Stimulated activated CD8-positive, alpha-beta memory T cell treated with anti-CD3 and anti-CD28 coated beads, Interleukin-7, amount 100 ng/mL, for 48 hours (primary cell): ENCODE results near the gene SOX9.

Experiments used
- DNase-seq, 2 donors: peaks; one replicate each; pipeline ENCODE4 v3.0.0-alpha.2; 2020; ENCODE audit warnings: low read depth in 1 of 2; ENCODE audit errors: extremely low read depth in 1 of 2

The SOX9 gene

DNA sequence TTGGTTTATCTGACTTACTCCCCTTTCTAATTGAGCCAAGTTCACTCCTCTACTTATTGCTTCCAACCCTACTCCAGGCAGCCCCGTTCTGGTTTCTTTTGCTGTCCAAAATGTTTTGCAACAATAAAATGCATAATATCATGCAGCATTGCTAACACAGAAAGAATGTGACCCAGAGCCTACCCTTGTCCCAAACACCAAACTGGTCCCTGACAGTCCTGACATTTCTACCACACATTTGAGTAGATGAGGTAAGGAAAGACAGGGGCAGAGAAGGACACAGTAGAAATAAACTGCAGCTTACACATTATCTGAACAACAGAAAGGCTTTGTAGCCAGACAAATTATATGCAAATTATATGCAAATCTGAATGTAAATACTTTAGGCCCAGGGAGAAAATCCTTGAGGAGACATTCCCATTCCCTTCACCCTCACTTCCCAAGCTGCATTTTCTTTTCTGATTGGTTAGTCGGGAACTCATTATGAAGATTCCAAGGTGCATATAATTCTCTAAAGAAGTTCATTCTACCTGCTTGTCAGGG lies 31.6 kb downstream of the SOX9 start:
- DNase-seq: no peak

DNA sequence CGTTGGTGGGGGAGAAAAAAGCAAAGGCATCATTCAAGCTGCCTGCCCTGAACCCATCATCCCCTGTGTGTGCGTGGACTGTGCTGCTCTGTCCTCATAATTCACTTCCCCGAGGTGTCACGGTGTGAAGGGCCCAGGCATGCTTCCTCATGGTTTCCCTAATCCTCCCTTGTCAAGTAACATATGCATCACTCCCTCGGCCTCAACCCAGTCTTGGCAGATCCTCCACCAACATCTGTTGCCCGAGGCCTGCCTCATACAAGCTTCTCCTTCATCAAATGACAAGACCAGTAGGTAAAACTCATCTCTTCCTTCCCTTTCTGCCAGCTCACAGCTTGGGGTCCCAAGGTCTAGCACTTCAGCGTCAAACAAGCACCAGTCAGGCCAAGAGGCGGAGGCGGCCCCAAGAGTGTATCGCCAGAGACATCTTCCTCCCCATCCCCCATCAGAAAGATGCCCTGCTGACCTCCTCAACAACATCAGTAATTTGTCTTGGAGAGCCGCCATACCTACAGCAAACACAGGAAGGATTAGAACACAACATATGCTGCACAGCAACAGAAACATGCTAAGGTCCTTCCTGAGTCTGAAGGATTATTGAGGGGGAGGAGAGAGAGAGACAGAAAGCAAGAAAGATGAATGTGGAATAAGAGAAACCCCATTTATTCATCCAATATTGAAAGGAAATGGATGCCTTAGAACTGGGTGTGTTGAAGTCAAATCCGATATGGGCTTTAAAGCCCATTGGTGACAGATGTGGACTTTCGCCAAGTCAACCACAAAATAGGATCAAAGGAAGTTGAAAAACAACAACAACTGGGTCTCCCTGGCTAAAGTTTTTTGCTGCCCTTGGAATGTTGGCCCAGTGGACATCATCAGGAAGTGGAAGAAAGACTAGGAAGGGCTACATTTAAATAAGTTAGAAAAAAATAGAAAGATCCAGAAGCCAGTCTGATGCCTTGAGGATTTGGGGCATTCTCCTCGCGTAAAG lies 38.4 kb downstream of the SOX9 start:
- DNase-seq: no peak

DNA sequence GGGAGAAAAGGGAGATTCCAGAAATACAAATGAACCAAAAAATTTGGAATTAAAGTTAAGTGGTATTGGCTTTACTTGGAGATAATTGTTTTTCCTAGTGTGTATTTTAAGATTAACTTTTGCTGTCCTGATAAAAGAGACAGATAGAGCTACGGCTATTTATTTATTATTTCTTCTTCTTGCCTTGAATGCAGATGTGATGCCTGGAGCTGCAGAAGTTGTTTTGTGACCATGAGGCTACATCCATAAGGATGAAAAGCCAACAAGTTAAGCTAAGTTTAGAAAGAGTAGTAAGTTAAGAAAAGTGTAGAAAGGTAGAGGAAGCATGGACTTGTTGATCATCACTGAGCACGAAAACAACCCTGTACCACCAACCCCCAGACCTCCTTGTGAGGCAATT lies 41.7 kb downstream of the SOX9 start:
- no peak for DNase-seq

DNA sequence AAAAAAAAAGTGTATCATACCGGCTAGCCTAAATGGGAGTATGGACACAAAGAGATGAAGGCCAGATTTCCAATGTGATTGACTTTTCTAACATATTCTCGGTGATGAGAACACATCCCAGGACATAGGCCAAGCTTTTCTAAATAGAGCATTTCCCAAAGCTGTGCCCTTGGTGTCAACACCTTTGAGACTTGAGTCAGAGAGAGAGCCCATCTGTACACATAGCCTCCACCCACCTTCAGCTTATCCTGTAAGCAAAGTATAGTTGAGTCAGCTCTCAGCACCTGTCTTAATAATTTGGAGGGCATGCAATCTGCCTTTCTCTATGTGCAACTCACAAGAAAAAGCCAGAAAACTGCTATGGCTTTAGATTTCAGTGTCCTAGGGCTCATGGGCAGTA lies 42.7 kb downstream of the SOX9 start:
- no peak for DNase-seq

DNA sequence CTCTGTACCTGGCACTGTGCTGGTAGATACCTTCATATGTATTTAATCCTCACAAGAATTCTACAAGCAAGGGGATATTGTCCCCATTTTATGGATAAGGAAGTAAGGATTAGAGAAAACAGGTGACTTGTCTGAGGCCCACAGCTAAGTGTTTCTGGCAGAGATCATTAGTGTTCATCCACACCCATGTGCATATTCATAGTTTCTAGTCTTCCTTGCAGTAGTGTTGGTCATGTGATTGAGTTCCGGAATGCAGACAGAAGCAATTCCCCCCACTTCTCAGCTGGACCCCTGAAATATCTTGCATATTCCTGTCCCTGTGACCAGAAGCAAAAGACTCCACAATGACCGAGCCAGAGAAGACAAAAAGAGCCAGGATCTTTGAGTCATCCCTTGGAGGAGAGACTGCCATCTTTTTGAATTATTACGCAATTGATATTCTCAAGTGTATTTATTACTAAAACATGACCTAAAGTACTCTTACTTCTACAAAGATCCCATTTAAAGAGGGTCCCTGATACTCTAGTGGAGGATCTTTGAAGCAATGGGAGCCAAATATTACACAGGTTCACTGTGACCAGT lies 43.4 kb downstream of the SOX9 start:
- DNase-seq: no peak

DNA sequence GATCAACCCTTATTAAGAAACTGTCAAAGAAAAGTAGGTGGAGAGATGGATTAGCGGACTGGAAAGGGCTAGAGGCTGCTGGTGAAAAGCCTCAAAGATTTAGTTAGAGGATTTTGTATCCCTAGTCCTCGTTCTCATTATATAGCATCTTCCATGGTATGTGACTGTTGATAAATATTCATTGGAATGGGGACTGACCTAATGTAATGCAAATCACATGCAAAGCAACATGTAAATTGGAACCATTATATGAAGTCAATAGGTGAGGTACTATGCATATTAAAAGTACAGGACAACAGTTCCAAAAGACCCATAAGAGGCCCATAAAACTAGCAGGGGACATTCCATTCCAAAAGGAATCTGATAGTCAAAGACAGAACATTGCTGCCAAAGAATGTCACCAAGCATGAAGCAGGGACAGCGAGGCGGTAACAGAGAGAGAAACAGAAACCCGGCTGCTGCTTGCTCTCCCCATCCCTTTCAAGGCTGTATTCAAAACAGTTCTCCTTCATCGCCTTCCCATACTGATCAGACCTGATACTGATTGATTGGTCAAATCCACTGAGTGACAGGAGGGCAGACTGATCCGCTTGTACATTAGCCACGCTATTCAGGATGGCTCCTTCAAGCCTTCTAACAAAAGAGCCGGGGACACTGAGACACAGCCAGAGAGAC lies 44.5 kb downstream of the SOX9 start:
- no peak for DNase-seq

DNA sequence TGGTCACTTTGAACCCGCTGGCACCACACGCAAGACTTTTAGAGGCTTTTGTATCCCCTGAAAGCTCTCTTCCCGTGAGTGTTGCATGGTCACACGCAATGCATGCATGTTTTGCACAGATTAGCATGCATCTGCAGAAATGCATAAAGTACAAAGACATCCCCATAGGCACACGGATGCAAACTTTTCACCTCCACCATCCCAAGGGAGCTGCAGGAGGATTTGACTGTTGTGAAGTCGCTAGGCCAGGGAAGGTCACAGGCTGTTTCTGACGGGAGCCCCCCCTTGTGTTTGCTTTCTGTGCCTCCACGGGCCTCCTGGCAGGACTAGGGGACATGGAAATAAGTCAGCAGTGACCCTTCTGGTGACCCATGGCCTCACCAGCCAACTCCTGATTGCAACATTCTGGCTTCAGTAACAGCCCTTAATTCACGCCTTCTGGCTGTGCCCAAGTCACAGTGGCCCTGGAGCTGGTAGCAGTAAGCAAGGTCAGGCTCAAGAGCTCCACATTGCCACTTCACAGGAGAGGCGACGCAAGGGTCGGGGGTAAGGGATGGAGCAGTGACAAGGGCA lies 45.1 kb downstream of the SOX9 start:
- no peak for DNase-seq

DNA sequence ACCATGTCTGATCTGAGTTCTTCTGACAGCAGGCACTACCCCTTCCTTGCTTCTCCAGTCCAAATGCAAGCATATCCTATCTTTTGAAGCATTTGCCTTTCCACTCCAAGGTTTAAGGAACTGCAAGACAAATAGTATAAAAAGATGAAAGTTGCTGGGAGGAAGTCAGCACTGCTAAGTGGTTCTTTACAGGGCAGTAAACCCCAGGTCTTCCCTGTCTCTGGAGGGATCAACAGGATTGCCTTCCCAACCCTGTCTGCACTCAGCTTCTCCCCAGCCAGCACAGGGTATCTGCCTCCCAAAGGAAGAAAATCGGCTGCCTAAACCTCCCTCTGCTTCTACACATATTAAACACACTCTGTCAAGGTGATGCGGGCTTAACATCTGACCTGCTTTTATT lies 46.8 kb downstream of the SOX9 start:
- DNase-seq: no peak

DNA sequence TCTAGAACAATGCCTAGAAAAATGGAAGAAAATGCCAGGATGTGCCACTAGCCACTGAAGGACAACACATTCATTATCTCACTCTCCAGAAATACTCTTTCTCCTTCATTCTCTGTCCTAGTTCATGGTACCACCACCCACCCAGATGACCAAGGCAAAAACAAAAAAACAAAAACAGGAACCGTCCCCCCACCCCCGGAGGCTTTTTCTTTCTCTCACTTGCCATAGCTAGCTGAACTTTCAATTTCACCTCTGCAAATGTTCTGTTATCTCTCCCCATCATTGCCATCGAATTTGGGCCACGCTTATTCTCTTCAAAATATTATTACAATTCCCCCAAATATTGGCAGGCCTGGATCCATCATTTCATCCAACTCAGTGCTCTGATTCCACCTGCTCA lies 49.0 kb downstream of the SOX9 start:
- no peak for DNase-seq

DNA sequence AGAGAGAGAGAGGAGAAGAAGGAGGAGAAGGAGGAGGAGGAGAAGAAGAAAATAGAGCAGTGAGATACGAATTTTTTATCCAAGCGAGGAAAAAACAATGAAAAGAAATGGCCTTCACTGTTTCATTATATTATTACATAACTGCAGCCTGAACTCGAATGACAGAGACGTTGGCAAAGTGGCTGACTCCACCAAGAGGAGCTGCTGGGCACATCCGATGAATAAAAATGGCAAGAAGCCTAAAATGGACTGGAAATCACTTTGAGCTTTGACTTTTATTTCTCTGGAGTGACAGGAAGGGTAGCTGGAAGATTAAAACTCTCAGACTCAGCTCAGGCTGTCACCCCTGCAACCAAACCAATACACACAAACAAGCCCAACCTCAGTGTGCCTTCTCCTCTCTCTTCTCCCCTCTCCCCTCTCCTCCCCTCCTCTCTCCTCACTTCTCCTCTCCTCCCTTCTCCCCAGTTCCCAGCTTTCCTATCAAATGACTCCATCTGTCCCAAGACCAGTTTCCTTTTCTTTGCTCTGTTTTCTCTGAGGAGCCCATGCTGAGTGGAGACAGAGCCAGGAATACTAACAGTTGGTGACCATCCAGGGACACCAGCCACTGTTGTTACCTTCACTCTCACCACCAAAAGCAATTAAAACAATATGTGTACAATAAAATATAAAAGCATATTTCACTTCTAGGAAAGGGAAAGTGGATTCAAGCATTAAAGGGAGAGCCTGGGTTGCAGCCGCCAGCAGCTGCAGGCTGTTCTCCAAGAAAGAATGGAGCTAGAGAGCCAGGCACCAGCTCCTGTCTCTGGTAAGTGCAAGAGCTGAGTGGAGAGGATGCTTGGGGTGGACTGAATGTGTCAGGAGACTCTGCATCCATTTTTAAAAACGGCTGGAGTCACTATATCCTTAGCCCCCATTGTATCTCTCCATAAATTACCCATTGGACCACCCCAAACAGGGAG lies 51.2 kb downstream of the SOX9 start:
- DNase-seq: no peak

DNA sequence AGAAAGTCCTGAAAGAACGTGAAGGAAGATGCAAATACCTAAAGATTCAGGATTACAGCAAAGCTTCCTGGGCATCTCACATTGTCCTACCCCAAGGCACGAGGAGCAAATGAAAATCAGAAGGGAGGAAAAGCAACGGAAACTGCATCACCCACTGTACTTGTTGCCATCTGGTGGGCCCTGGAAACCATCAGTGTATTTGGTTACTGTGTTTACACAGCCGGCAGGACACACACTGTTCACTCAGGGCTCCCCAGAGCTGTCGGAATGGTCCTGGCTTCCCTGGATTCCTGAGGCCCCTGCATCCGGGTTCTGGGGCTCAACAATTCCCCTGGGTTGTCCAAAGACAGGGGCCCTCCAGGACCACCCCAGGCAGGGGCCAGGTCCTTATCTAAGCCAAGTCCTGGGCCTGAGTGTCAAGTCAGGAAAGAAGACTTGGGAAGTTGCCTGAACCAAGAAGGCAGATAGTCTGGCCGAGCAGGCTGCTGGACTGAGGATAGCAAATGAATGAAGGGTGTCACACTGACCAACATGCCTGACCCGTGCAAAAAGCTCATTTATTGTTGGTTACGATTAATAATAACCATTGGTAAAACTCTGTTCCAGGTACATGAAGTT lies 52.8 kb downstream of the SOX9 start:
- DNase-seq: no peak

DNA sequence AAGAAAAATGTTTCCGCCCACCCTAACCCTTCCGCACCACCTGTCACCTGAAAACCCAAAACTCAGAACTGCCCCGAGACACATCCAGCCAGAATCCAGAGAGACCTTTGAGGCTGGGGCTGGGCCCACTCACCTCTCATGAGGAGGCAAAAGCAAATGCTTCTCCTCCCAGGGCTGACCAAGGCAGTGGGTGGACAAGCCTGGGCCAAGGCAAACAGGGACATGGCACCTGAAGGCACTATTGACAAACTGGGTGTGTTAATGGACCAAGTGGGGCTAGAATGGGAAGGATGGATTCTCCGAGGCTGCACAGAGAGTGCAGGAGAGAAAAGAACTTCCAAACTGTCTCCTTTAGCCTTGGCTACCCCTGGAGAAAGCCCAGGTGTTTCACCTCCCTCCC lies 54.4 kb downstream of the SOX9 start:
- DNase-seq: no peak
